BLaER1 (cell line): ENCODE measurements around the gene FILIP1L.

Source experiments
- H3K27ac ChIP-seq: shearing (Covaris generic); formaldehyde crosslinking; 2 replicates; pipeline ENCODE4 v1.8.1; 2022
- H3K27me3 ChIP-seq: shearing (Covaris generic); formaldehyde crosslinking; 2 replicates; pipeline ENCODE4 v1.8.1; 2022
- H3K36me3 ChIP-seq: shearing (Covaris generic); formaldehyde crosslinking; 2 replicates; pipeline ENCODE4 v1.8.1; 2022
- H3K4me1 ChIP-seq: shearing (Covaris generic); formaldehyde crosslinking; 2 replicates; pipeline ENCODE4 v1.8.1; 2022
- H3K4me2 ChIP-seq: shearing (Covaris generic); formaldehyde crosslinking; 2 replicates; pipeline ENCODE4 v1.8.1; 2022
- H3K4me3 ChIP-seq: shearing (Covaris generic); formaldehyde crosslinking; 2 replicates; pipeline ENCODE4 v1.8.1; 2022
- H3K9ac ChIP-seq: shearing (Covaris generic); formaldehyde crosslinking; 2 replicates; pipeline ENCODE4 v1.8.1; 2022
- H3K9me3 ChIP-seq: shearing (Covaris generic); formaldehyde crosslinking; 2 replicates; pipeline ENCODE4 v1.8.1; 2022
- H4K20me1 ChIP-seq: shearing (Covaris generic); formaldehyde crosslinking; 2 replicates; pipeline ENCODE4 v1.8.1; 2022
- Cebpa-rat ChIP-seq: shearing (Covaris generic); IDR thresholded peaks from 2 replicates; pipeline ENCODE4 v1.8.1; 2022

The FILIP1L gene

DNA sequence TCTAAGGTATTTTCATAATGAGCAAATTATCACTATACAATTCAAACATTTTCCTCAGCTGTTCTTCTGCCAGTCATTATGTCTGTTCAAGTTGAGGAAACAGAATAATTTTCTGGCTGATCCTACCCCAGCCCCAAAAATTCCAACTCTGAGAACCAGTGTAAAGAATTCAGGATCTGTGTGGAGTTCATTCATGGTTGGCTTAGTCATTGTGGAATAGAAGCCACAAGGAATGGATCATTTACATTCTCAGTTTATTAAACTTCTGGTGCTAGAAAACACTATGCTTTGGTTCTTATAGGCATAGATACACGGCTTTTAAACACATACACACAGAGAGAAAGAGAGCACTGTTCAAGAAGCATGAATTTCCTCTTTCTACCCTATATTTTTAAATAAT, 162.0 kb downstream of the FILIP1L start:
- Histone ChIP-seq H3K4me2 (no peak overlapping the region), H3K4me1 (no peaks in the 10 kb centered on the region), H3K27me3 (no peaks in the 10 kb centered on the region), H3K9me3 (no peaks in the 10 kb centered on the region), H3K27ac (no peak overlapping the region), H3K36me3 (no peaks in the 10 kb centered on the region), H3K9ac (no peak overlapping the region), H4K20me1 (peaks cover 19% of the 10 kb centered on the region), H3K4me3 (no peak overlapping the region)
- no peak for TF ChIP-seq Cebpa-rat

DNA sequence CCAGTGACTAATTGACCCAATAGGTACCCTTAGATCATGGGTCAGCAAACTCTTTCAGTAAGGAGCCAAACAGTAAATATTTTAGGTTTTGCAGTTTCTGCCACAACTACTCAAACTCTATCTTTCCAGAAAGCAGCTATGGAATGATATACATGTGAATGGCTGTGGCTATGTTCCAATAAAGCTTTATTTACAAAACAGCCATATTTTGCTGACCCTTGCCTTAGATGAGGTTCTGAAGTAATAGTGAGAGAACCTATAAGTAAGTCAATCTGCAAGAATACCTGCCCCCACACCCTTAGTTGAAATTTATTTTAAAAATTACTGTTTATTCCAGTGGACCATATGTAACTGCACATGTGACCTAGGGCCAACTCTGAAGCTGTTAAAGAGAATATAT, 162.6 kb downstream of the FILIP1L start:
- no peak overlapping the region for H3K4me2 ChIP-seq
- TF ChIP-seq Cebpa-rat = no peak
- H3K27ac ChIP-seq = no peak overlapping the region
- no peaks in the 10 kb centered on the region for H3K27me3 ChIP-seq
- H3K4me1 ChIP-seq = no peaks in the 10 kb centered on the region
- peaks cover 19% of the 10 kb centered on the region for H4K20me1 ChIP-seq
- no peaks in the 10 kb centered on the region for H3K36me3 ChIP-seq
- H3K4me3 ChIP-seq = no peak overlapping the region
- H3K9me3 ChIP-seq = no peaks in the 10 kb centered on the region
- H3K9ac ChIP-seq = no peak overlapping the region

DNA sequence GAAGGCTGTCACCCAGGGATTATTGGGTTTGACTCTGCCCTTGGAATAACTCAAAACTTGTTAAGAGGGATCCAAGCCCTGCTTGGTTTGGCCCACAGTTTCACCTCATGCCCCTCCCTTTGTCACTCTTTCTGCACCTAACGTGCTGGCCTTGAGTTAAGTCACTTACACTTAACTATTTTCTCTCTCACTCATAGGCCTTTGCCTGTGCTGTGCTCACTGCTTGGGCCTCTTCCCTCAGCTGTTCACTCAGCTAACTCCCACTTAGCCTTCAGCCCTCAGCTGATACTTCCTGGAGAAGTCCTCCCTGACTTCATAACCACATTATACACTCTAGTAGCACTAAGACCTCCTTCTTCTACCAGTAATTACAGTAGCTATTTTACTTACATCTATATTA, 163.4 kb downstream of the FILIP1L start:
- H3K9me3 ChIP-seq = no peaks in the 10 kb centered on the region
- no peak for TF ChIP-seq Cebpa-rat
- peaks cover 18% of the 10 kb centered on the region for H4K20me1 ChIP-seq
- no peak overlapping the region for H3K9ac ChIP-seq
- no peaks in the 10 kb centered on the region for H3K4me1 ChIP-seq
- no peaks in the 10 kb centered on the region for H3K36me3 ChIP-seq
- no peak overlapping the region for H3K4me3 ChIP-seq
- no peaks in the 10 kb centered on the region for H3K27me3 ChIP-seq
- H3K4me2 ChIP-seq = no peak overlapping the region
- no peak overlapping the region for H3K27ac ChIP-seq

DNA sequence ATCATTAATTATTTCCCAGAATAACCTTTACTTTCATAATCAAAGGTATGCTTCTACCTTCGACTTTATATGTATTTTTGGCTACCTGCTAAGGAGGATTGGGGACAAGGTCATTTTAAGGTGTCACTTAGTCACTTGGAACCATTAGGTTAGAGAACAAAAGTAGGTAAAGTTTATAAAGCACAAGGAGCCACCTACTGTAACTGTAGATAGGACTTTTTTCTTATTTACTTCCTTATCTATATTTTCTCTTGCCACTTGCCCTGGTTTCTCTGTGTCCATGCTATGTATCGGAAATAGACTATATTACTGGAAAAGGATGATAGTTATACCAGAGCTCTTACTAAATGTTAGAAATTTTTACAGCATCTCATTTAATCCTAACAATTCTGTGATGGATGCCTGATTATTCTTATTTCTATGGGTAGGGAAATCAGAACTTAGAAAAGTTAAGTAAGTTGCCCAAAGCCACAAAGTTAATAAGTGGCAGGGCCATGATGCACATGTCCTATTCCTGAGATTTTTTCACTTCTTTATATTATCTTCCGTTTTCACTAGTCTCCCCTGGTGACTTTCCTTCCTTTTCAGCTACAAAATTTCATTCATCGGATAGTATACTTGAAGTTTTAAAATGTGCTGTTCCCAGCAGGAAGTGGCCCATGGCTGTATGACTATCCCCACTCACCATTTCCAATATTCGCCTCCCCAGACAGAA, 164.2 kb downstream of the FILIP1L start:
- peaks cover 26% of the 10 kb centered on the region for H4K20me1 ChIP-seq
- H3K9ac ChIP-seq = no peak overlapping the region
- H3K4me1 ChIP-seq = no peaks in the 10 kb centered on the region
- no peak overlapping the region for H3K4me3 ChIP-seq
- H3K9me3 ChIP-seq = no peaks in the 10 kb centered on the region
- no peaks in the 10 kb centered on the region for H3K27me3 ChIP-seq
- H3K36me3 ChIP-seq = no peaks in the 10 kb centered on the region
- no peak overlapping the region for H3K4me2 ChIP-seq
- TF ChIP-seq Cebpa-rat = no peak
- no peak overlapping the region for H3K27ac ChIP-seq

DNA sequence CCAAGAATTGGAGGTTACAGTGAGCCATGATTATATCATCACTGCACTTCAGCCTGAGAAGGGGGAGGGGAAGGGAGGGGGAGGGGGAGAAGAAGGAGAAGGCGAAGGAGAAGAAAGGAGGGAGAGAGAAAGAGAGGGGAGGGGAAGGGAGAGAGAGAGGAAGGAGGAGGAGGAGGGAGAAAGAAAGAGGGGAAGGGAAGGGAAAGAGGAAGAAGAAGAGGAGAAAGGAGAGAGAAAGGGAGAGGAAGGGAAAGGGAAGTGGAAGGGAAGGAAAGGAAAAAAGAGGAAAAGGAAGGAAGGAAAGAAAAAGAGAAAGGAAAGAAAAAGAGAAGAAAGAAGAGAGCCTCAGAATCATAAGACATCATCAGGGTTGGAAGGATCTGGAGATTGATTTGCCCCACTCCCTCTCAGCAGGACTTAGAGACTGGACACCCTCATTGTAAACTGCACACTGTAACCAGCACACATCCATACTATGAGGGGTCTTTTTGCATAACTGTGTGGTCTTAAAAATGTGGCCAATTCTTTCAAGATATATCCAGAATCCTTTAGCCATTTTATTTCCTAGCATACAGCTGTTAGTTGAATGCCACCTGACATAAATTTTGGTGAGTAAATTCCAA, 165.7 kb downstream of the FILIP1L start:
- no peaks in the 10 kb centered on the region for H3K4me1 ChIP-seq
- TF ChIP-seq Cebpa-rat = no peak
- no peak overlapping the region for H3K27ac ChIP-seq

DNA sequence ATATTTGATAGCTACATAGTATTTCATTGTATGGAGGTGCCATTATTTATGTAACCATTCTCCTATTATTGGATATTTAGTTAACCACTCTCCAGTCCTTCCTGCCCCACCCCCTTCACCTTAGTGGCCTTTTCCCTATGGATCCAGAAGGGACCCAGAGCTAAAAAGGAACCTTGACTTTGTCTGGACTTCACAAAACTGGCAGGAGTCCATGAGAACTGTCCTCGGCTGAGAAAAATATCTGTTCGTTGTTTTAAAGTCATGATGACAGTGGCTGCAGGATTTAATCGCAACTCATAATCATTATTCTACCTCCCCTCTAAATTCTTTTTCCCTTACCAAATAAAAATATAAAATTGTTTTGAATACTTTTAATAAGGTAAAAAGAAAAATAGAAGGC, 166.9 kb downstream of the FILIP1L start:
- no peak overlapping the region for H3K4me2 ChIP-seq
- H3K4me1 ChIP-seq = no peaks in the 10 kb centered on the region
- peaks cover 35% of the 10 kb centered on the region for H4K20me1 ChIP-seq
- no peaks in the 10 kb centered on the region for H3K9me3 ChIP-seq
- no peak overlapping the region for H3K9ac ChIP-seq
- TF ChIP-seq Cebpa-rat = no peak
- H3K4me3 ChIP-seq = no peak overlapping the region
- H3K27ac ChIP-seq = no peak overlapping the region
- H3K36me3 ChIP-seq = no peaks in the 10 kb centered on the region
- no peaks in the 10 kb centered on the region for H3K27me3 ChIP-seq

More for the DNA sequence above, 165.7 kb downstream of the FILIP1L start:
- Histone ChIP-seq H3K9me3 (no peaks in the 10 kb centered on the region), H3K36me3 (no peaks in the 10 kb centered on the region), H3K4me3 (no peak overlapping the region), H4K20me1 (peaks cover 35% of the 10 kb centered on the region), H3K27me3 (no peaks in the 10 kb centered on the region), H3K4me2 (no peak overlapping the region), H3K9ac (no peak overlapping the region)

DNA sequence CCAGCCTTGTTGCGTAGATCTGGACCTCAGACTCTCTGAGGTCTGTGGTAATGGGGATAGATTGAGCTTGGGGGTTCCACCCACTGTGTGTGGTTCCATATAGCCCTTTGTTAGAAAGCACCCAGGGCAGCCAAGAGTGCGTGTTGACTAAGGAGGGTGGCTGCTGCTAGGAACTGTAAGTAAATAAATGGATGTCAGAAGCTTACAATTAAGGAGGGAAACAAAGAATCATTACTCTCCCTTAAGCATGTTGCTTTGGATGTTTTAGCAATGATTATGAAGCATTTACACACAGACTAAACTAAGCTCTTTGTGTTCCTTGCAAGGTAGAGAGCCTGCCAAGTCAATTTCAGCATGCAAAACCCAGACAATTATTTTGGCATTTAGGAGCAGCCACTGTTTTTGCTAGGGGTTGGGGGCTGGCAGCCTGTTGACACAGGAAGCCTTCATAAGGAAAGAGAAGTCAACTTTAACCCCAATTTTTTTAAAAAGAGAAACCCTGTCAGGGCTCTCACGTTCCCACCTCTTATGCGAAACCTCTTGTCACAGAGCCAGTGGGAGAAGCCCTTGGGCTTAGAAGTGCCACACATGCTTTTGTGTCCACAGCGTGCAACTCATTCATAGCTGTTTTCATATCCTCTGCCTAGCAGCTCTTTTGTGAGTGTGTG, 168.8 kb downstream of the FILIP1L start:
- peaks cover 26% of the 10 kb centered on the region; the same call in 1 of the 2 replicates for H4K20me1 ChIP-seq
- H3K4me2 ChIP-seq = no peak overlapping the region
- no peaks in the 10 kb centered on the region for H3K36me3 ChIP-seq
- no peaks in the 10 kb centered on the region for H3K27me3 ChIP-seq
- no peak overlapping the region for H3K9ac ChIP-seq
- H3K4me3 ChIP-seq = no peak overlapping the region
- H3K4me1 ChIP-seq = no peaks in the 10 kb centered on the region
- no peaks in the 10 kb centered on the region; the same call in 1 of the 2 replicates for H3K9me3 ChIP-seq
- H3K27ac ChIP-seq = no peak overlapping the region
- TF ChIP-seq Cebpa-rat = no peak

DNA sequence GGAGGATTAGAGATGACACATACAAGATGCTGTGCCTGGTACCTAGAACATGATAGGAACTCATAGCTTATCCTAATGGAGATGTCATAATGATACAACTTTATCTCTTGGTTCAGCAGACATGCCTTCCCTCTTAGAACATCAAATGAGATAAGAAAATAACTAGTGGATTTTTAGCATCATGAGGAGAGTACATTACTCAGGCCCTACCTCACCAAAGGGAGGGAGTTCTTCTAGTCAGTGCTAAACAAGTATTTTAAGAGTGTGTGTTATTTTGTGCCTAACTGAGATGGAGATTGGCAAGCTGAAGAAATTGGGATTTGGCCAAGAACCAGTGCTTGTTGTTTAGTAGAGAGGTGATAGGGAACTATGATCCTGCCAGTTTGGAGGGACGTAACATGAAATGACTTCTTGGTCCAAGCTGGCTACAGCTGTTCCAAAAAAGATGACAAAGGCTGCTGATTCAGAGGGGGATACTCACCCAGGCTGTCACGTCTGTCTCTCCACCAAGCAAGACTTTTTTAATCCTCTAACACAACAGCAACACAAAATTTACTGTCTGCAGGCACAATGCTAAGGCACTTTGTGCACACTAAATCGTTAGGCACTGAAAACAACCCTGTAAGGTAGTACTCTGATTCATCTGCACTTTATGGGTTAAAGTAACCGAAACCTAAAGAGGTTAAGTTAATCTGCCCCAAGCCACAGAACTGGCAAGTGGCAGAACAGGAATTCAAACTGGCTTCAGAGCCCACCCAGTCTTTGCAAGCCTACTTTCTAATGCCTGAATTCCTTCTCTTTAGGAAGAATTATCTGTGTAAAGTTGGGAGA, 170.2 kb downstream of the FILIP1L start:
- Histone ChIP-seq H3K4me1 (peaks cover 3% of the 10 kb centered on the region), H3K4me3 (no peak overlapping the region), H3K27me3 (no peaks in the 10 kb centered on the region), H3K36me3 (no peaks in the 10 kb centered on the region), H3K4me2 (no peak overlapping the region), H4K20me1 (peaks cover 27% of the 10 kb centered on the region; the same call in 1 of the 2 replicates), H3K9ac (no peak overlapping the region), H3K27ac (no peak overlapping the region), H3K9me3 (no peaks in the 10 kb centered on the region; the same call in 1 of the 2 replicates)
- TF ChIP-seq Cebpa-rat = no peak

DNA sequence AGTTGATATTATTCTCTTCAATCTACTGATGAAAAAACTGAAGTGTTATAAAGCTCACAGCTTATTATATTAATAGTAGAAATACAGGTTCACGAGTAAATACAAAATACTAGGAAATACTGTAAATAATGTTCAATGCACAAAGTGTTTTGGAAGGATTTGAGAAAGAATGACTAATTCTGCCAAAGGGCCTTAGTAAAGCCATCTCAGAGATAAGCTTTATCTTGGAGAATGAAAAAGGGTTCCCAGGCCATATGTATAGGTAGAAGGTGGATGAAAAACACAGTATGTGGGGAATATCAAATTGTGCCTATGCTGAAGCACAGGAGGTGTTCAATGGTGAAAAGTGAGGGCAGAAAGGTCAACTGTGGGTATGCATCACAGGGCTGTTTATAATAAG, 173.1 kb downstream of the FILIP1L start:
- Histone ChIP-seq H3K4me1 (peaks cover 24% of the 10 kb centered on the region), H4K20me1 (peaks cover 32% of the 10 kb centered on the region; the same call in 1 of the 2 replicates), H3K4me2 (no peak overlapping the region), H3K36me3 (no peaks in the 10 kb centered on the region), H3K9ac (no peak overlapping the region), H3K4me3 (no peak overlapping the region), H3K27me3 (no peaks in the 10 kb centered on the region), H3K9me3 (no peaks in the 10 kb centered on the region; the same call in 1 of the 2 replicates), H3K27ac (no peak overlapping the region)
- TF ChIP-seq Cebpa-rat = no peak
